DMS 273 treated with DMSO at 0.1 percent for 48 hours (cell line): ENCODE data around the gene PKP4.

Experiments
- DNase-seq: peaks from one replicate; lab custom pipeline; 2025; lab: John Stamatoyannopoulos, UW

The PKP4 gene

DNA sequence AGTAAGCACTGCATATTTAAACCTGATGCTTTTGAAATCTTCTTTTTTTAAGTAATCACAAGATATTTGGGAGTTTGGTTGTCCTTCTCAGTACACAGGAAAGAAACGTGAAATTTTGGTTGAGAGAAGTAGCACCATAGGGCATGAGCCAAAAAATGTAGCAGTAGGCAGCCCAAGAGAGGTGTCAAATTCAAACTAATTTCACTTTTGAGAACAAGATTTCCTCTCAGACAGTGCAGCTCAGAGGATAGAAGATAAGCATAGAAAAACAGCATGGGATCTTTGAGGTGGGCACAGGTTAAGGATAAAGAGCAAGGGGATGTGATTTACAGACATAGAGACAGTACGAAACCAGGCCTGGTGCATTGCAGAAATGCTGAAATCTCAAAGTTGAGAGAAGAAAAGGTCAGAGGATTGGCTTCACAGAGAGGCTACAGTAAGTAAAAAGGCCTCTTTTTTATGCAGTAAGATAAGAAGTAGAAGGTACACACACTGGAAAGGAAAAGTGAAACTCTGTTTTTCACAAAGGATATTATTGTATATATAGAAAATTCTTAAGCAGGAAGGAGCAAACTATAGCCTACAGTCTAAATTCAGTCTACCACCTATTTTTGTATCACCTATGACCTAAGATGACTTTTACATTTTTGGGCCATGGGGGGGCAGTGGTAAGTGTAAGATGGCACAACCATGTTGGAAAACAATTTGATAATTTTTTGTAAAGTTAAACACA is 89.8 kb downstream of the PKP4 start:
- DNase-seq = no peak

DNA sequence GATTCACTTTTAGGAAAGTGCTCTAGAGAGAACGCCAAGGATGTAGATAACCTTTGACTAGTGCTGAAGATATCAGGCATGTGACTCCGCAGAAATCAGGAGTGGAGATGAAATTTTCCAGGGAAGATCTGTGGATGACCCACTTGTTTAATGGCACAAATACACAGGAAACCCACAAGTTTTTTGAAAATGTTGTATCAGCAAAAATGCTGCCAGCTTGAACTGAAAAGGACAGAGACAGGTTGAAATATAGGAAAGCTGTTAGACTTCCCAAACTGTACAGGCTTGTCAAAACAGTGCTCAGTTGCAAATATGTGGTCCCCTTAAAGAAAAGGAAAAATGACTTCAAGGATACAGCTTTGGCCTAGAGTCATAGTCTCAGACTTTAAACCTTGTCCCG is 96.5 kb downstream of the PKP4 start:
- DNase-seq = no peak

DNA sequence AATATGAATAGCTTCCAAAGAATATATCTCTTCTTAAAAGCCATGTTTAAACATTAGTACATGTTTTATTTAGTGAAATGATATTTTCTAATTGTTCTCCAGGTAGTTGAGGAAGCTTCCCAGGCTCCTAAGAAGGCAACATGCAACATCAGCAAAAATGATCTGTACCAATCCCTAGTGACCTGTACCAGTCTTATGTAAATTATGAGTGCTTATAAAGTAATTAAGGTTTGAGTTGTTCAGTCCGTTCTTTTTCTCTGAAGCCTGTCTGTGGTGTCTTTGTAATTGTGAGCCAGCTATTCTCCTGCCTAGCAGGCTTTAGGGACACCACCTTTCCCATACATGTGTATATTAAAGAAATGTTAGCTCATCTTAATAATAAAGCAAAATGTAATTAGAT is 98.2 kb downstream of the PKP4 start:
- DNase-seq = no peak

DNA sequence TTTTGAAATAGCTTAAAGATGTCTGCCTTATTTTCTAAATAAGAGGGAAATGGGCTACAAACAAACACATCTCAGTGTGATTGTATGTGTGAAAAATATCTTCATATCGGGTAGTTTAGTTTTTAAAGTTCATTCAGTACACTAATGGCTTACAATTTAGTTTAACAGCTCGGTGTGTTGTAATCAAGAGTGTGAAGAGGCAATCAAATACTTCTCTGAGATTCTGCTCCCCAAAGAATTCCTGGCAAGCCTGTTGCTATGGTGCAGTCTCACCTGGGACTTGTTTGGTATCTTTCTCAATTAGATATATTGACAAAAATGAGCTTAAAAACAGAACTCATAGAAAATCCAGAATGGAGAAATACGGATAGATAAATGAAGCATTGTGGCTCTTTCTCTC is 99.4 kb downstream of the PKP4 start:
- DNase-seq = no peak

DNA sequence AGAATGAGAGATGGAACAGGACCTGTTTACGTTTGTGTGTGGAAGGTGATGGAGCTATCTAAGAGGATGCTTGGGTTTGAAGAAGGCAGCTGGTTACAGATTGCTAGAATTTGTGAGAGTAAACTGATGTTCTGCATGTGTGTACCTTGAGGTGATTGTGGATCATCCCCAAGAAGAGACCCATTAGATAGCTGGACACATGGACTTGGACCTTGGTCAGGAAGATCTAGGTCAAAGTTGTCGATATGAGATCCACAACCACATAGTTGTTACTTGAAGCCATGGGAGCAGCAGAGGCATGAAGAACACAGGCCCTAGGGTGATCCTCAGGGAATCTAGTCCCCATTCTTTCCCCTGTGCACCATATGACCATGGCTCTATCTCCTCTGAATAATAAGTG is 101.0 kb downstream of the PKP4 start:
- no peak for DNase-seq

DNA sequence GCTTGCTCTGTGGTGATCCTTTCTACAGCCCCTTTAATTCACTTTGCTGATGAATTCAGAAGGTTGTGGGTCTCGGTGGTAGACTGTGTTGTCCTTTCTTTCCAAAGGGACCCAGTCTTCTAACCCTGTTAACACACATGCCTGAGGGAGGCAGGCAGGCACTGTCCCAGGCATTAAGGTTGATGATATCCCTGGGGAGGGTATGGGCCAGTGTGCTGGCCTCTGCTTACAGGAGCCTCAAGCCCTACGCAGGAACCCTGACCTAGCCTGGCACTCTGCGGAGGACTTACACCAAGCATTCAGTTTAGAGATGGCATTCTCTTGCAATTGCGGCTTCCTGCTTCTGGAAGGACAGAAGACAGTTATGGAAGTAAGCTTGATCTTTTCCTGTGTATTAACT is 102.5 kb downstream of the PKP4 start:
- no peak for DNase-seq

DNA sequence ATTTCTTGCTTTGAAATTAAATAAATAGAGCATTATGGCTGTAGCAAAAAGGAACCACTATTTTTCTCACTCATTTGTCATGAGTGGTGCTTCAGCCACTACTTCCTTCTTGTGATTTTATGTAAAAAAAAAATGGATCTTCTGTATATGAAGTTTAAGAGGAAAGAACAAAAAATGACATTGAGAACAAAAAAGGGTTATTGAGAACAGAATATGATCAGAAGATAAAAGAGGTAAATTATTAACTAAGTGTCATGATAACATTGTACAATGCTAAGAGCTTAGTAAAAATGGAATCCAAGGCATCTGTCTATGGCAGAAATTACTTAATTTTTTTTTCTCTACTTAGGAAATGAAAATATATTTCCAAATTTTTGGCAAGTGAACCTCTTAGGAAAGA is 103.5 kb downstream of the PKP4 start:
- DNase-seq = no peak

DNA sequence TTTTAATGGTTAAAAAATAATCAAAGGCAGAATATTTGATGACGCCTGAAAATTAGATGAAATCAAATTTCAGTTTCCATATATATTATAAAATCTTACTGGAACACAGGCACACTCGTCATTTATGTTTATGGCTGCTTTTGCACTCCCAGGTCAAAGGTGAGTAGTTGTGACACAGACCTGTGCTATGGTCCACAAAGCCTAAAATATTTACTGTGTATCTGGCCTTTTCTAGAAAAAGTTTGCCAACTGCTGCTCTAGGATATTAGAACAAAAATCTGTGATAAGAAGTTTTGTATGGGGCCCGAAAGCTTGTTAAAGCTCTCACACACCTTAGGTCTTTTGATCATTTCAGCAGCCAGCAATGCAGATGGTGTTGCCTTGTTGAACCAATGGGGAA is 104.3 kb downstream of the PKP4 start:
- no peak for DNase-seq

DNA sequence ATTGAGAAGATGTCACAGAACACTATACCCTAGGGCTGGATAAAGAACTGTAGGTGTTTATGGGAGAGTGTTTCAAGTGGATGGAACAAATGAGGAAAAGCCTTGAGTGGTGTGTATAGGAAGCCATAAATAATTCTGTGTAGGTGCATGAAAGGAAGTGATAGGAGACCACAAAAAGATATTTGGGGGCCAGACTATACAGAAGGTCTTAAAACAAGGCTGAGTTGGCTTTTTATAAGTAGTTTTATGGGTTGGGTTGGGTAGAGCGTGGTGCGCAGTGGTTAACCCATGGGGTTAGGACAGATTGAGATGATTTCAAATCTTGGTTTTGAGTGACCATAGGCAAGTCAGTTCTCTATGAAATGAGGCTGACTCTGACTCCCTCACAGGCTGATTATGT is 110.5 kb downstream of the PKP4 start:
- no peak for DNase-seq

DNA sequence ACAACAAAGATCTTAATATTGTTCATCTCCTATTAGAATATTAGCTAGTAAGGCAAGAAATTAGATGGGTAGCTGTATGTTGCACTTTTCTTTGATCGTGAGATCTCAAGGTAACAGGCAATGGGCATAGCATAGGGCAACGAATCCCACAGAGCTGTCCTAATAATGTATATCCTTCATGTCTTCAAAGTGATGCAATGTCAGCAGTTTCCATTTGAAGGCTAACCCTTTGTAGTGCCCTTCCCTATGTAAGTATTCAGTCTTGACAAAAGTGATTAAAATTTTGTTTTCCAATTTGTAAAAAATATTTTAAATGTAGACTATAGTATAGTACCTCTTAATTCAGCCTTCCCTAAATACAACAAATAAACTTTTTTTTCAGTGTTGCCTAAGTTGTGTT is 112.5 kb downstream of the PKP4 start:
- DNase-seq = no peak

DNA sequence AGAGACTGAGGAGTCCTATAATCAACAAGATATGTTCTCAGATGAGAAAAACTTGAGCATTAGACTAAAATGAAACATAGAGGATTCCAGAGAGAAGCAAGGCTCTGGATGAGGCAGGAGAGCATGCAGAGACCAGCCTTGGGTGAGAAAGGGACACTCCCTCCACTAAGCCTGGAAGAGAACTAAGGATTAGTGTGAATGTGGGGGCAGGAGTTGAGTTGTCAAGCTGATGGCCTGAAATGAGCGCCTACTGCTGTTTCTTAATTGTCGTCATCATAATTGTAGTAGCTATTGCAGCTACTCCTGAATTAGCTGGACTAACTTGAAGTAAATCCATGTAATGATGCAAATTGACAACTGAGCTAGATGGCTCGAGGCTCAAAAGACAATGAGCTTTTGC is 114.1 kb downstream of the PKP4 start:
- no peak for DNase-seq

DNA sequence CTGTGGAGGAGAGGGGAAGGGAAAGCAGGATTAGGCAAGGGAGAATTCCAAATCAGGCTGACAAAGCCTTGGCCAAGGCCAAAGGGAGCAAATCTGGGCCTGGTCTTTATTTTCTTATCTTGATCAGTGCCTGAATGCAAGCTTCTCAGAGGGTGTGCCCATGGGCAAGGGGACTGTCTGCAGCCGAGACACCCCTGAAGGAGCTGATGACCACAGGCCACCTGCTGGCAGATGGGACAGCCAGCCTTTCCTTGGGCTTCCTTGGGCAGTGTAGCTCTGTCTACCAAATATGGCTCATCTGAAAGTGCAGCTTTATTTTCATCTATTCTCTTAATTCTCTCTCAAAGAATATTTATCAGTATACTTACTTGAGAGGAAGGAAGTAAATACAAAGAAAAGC is 117.0 kb downstream of the PKP4 start:
- no peak for DNase-seq

DNA sequence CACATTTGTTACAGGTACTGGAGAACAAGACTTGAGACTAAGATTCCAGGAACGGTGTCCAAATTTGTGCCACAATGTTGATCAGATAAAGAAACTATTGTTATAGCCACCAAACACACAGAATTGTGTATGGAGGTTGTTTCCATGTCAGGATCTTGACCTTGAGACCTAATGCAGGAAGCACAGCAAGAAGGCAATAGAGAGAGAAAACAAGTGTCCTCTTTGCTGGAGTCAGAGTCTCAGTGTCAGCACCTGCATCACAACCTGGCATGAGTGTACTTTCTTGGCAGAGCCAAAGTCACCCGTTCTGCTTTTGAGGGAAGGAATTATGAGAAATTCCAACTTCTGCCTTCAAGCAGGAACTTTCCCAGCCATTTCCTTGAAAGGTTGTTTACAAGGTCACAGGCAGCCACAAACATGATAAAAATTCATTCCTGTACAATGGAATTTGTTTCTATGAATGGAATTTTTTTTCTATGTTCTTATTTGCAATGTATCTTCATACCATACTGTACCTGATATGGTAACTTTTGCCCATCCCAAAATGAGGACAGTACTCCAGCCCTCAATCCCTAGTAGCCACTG is 118.4 kb downstream of the PKP4 start:
- DNase-seq = no peak

DNA sequence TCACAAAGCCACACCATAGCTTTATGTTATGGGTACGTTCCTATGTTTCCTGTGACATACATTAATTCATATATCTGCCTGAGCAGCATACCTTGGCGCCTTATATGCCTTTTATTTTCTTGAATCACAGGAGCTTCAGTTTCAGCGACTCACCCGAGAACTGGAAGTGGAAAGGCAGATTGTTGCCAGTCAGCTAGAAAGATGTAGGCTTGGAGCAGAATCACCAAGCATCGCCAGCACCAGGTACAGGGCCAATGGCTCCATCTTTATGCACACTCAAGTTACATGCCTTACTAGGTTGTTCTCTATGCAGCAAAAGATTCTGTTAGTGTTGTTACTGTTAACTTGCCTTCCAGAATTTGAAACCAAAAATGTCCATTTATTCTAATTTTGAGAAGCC is 120.4 kb downstream of the PKP4 start:
- no peak for DNase-seq

DNA sequence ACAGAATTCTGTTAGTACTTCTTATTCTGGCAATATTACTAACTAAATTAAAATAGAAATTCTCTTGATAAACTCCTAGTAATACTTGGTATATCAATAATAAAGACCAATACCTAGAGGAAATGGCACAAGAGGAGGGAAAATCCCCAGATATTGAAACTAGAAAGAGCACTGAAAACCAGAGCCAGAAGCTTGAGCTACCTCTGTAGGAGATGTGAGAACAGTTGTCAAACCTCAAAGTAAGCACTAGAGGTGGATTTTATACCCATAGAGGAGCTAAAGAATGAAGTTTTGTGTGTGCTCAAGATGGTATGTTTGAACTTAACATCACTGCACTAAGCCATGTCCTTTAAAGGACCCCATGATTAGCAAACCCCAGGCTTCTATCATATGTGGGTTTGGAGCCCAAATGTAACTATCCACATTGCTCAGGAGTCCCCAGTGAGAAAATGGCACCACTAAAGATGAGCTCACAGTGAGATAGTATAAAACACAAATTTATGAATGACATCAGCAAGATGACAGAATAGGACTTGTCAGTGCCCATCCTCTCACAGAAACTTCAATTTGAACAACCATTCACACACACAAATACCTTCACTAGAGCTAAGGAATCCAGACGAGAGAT is 122.1 kb downstream of the PKP4 start:
- no peak for DNase-seq

DNA sequence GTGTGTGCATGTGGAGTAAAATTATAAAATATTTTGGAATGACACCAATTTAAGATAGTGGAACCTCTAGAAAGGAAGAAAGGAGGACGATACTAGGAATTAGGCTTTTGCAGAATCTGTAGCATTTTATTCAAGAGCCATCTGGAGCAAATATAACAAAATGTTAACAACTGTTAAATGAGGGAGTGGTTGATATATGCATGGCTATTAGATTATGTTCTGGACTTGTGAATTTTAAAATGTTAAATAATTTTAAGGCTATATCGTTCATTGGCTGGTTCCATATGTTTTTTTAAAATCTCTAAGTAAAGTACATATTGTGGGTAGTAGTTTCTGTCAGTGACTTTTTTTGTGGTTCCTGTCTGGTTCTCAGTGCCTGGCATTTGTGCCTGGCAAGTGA is 123.2 kb downstream of the PKP4 start:
- no peak for DNase-seq

DNA sequence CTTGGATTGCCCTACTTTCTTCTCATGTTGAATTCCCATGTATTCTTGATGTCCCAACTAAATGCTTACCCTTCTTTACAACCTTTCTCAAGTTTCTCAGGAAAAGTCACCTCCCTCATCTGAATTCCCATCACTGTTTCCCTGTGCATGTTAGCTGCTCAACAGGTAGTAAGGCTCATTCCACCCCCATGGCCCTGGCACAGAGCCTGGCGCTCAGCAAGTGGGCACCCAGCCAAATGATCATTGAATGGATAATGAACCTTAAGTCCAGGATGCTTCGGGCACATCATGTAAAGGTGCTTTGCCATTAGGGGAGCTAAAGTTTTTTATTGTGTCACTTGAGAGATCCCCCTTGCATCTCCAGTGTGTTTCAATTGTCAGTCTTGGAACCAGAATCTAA is 124.0 kb downstream of the PKP4 start:
- DNase-seq = no peak

DNA sequence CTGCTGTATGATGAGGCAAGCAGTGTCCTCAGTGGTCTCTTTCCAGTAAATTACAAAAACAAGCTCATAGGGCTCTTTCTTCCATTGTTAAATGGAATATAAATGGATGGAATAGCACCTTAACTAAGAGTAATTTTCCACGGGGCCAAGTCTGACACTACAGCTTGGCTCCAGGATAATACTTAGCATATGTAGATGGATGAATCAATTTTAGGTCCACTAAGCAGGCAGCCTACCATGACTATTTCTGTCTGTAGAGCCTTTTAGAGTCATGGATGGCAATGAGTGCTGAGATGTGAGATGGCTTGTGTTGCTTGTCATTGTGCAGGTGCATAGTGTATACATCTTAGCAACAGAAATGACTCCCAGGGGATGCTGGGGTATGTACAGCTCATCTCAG is 125.9 kb downstream of the PKP4 start:
- no peak for DNase-seq

DNA sequence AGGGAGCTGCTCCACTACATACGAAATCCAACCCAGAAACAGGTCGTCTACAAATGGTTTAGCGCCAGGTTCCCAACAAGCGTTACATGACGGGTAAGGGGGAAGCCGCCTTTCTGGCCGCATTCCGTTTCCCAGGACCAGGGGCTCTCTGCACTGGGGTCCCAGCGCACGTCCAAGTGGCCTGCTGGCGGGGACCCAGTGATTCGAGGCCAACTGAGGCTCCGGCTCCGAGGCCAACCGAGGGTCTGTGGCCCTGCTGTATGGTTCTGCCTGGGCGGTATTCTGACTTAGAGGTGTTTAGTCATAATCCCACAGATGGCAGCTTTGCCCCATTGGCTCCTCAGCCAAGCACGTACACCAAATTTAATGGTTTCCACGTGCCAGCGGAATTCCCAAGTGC is 127.2 kb downstream of the PKP4 start:
- no peak for DNase-seq

DNA sequence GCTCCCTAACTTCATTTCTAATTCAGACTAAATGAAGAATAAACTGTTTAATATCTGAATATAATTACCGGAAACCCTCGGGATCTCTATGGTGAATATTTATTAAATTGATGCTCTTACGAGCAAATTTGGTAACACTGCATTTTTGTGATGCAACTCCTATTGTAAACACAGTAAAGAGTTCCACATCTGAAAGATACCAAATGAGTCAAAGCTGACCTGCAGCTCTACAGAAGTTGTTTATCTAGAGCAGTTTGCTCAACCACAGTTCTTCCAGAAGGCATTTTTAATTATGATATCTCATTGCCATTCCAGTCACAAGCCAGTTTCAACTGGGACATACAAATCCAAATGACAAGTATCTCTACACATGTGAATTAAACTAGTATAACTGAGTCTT is 129.7 kb downstream of the PKP4 start:
- no peak for DNase-seq

DNA sequence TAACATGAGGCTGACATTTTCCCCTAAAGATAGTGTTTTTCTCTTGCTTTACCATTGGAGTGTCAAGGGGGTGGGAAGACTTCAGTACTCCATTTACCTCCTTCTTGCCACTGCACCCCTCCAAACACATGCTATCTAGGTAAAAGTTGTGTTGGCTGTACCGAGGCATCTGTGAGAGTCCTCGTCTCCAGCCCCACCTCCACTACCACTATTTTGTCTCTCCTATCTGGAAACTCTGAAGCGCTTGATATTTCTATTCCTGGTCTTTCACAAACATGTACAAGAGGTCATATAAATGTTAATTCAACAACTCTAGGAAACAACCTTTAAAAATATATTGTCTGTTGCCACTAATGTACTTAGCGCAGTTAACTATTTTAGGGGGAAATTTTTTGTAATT is 132.6 kb downstream of the PKP4 start:
- DNase-seq = no peak

DNA sequence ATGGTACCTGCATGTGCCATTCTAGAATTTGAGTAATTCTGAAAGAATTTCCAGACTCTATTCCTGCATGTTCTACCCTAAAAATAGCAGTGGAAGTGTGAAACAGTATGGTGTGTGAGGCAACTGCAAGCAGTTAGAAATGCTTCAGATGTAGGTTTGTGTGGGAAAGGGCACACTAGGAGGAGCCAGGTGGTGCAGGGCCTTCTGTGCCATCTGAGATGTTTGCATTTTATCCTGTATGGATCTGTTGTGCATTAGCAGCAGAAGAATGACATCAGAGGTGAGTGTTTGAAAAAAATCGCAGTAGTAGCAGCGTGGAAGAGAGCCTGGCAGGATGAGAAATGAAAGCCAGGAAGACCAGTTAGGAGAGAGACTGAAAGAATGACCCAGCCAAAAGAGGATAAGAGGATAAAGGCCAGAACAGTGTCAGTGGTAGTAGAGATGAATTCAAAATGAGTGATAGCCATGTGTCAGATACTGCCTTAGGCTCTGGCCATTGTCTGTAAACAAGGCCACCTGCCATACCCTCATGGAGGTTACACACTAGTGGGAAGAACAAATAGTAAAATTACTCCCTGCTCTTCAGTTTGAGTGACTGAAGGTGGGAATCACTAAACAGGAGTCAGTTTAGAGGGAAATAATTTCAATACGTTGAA is 142.2 kb downstream of the PKP4 start:
- no peak for DNase-seq

DNA sequence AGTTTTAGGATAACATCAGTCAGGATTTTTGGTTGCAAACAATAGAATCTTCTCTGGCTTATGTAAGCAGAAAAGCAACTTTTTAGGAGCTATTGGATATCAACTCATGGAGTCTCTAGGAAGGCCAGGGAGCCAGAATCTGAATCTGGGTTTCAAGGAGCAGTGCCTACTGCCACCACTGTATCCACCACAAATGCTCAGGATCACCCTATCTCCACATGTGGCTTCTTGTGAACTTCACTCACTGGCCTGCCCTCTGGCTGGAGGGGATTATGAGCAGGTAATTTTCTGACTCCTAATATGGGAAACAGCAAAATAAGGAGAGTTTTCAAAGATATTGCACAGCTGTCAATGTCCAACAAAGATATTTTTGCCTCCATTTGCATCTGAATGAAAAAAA is 142.9 kb downstream of the PKP4 start:
- DNase-seq = no peak
